ENCODE data around the gene ACO2. TPM values are rescaled to one million over a fixed set of nuclear protein-coding genes. Genes with fewer than 3 reads are reported as not detected.

The ACO2 gene
- total and polyA plus RNA-seq, 12 donors: 180 to 1,020 (median 893) TPM

GRCh38 chr22:41499624-41500280 lies 30.8 kb downstream of the ACO2 start:
- no peak for DNase-seq
- Histone ChIP-seq H3K27me3 (no peaks in the 10 kb centered on the region), H3K27ac (peak overlapping the region in 6 of 10 donors; percentile 20 to 66 (median 32)), H3K36me3 (peaks cover 0 to 72% (median 35%) of the 10 kb centered on the region in 9 donors), H3K4me1 (peaks cover 12 to 89% (median 55%) of the 10 kb centered on the region in 9 donors), H3K4me3 (no peak overlapping the region), H3K9me3 (no peaks in the 10 kb centered on the region)
- intact Hi-C loops (cut with DNase I): no loop called here
- whole genome bisulfite sequencing, 2 donors: 55 to 69% methylated on average over 10 of the region's 10 CpGs
- TF ChIP-seq, protein P1, sequence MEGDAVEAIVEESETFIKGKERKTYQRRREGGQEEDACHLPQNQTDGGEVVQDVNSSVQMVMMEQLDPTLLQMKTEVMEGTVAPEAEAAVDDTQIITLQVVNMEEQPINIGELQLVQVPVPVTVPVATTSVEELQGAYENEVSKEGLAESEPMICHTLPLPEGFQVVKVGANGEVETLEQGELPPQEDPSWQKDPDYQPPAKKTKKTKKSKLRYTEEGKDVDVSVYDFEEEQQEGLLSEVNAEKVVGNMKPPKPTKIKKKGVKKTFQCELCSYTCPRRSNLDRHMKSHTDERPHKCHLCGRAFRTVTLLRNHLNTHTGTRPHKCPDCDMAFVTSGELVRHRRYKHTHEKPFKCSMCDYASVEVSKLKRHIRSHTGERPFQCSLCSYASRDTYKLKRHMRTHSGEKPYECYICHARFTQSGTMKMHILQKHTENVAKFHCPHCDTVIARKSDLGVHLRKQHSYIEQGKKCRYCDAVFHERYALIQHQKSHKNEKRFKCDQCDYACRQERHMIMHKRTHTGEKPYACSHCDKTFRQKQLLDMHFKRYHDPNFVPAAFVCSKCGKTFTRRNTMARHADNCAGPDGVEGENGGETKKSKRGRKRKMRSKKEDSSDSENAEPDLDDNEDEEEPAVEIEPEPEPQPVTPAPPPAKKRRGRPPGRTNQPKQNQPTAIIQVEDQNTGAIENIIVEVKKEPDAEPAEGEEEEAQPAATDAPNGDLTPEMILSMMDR (IDR thresholded peaks at IDR 0.05): no peak
- ATAC-seq: peak in 3 of 8 donors; percentile 28 to 33 (median 32)

- no peak overlapping the region for H3K4me3 ChIP-seq
- peak overlapping the region in 5 of 10 donors; percentile 11 to 40 (median 20) for H3K27ac ChIP-seq
- 70 to 75% methylated on average over 7 of the region's 7 CpGs for WGBS, 2 donors
- TF ChIP-seq, protein P1 (IDR thresholded peaks at IDR 0.05): no peak
- no peaks in the 10 kb centered on the region for H3K9me3 ChIP-seq
- no peak for ATAC-seq
- DNase-seq: no peak
- peaks cover 12 to 89% (median 55%) of the 10 kb centered on the region in 9 donors for H3K4me1 ChIP-seq
- intact Hi-C loops (cut with DNase I): no loop called here
- peaks cover 0 to 73% (median 35%) of the 10 kb centered on the region in 9 donors for H3K36me3 ChIP-seq
- H3K27me3 ChIP-seq: no peaks in the 10 kb centered on the region
Measured at GRCh38 chr22:41500303-41500702, 31.4 kb downstream of the ACO2 start.

- TF ChIP-seq, protein P1 (IDR thresholded peaks at IDR 0.05): peak in 5 of 9 donors; percentile 11 to 33 (median 28)
- Histone ChIP-seq H3K27me3 (no peaks in the 10 kb centered on the region), H3K4me3 (no peak overlapping the region), H3K4me1 (peaks cover 12 to 89% (median 54%) of the 10 kb centered on the region in 9 donors), H3K36me3 (peaks cover 0 to 73% (median 35%) of the 10 kb centered on the region in 9 donors), H3K27ac (peak overlapping the region in 2 of 10 donors; percentile 11 to 31), H3K9me3 (no peaks in the 10 kb centered on the region)
- WGBS, 2 donors: 85 to 87% methylated on average over 5 of the region's 5 CpGs
- intact Hi-C loops (cut with DNase I): no loop called here
- ATAC-seq (peak in 4 of 8 donors; percentile 14 to 33 (median 30)), DNase-seq (no peak)
Measured at GRCh38 chr22:41501209-41501608, 32.3 kb downstream of the ACO2 start.

DNA sequence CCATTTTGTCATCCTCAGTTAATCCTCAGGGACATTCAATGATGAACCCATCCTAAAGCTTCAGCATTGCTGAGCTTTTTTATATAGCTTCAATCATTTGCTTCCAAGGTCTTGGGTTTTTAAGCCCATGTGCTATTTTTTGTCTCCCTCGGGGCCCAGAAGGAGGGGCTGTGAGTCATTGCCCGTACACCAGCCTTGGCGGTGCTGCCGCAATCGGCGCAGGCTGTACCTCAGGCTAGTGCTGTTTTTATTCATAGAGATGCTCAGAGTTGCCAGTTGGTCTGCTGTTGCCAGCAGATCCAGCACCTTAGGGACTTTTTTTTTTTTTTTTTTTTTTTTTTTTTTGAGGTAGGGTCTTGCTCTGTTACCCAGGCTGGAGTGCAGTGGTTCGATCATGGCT lies 35.5 kb downstream of the ACO2 start:
- peak; percentile 22 to 80 (median 72) for ATAC-seq
- Histone ChIP-seq H3K36me3 (peaks cover 0 to 96% (median 47%) of the 10 kb centered on the region in 9 donors), H3K4me3 (no peak overlapping the region), H3K27ac (peak overlapping the region in 9 of 10 donors; percentile 5 to 70 (median 58)), H3K4me1 (peaks cover 11 to 92% (median 66%) of the 10 kb centered on the region in 9 donors), H3K9me3 (no peaks in the 10 kb centered on the region), H3K27me3 (no peaks in the 10 kb centered on the region)
- intact Hi-C loops (cut with DNase I): no loop called here
- TF ChIP-seq, protein P1 (IDR thresholded peaks at IDR 0.05): no peak
- WGBS, 2 donors: 44 to 50% methylated on average over 7 of the region's 7 CpGs
- peak; percentile 55 to 58 for DNase-seq
